NCI-H2081 (cell line): ENCODE data around the gene ATXN7L1.
A peak's percentile ranks its signal among the peaks of the same experiment; 100 is the strongest.
"Not testable (repeated sequence)": the region's sequence is repeated elsewhere in the genome, so short reads cannot be mapped to it uniquely, and the experiment has no call there.

Source experiments
- DNase-seq, 2 experiments: peaks; one replicate each; lab custom pipeline; 2025; lab: John Stamatoyannopoulos, UW

ATXN7L1 gene

DNA sequence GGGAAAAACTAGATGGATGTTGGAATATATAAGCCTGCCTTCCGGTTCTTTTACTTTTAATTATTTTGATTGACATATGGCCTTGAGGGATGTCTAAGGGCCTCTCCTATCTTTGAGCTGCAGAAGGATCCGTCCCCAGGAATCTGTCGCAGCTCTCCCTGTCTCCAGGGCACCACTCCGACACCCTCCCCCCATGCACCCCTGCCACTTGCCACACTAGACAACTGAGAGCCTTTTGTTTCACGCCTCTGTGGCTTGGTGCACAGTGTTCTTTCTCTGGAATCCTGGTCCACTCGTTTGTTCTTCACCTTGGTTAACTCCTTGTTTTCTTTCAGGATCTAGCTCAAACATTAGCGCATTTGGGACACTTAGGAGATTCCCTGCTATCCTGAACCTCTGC is 171.0 kb downstream of the ATXN7L1 start:
- no peak for DNase-seq

DNA sequence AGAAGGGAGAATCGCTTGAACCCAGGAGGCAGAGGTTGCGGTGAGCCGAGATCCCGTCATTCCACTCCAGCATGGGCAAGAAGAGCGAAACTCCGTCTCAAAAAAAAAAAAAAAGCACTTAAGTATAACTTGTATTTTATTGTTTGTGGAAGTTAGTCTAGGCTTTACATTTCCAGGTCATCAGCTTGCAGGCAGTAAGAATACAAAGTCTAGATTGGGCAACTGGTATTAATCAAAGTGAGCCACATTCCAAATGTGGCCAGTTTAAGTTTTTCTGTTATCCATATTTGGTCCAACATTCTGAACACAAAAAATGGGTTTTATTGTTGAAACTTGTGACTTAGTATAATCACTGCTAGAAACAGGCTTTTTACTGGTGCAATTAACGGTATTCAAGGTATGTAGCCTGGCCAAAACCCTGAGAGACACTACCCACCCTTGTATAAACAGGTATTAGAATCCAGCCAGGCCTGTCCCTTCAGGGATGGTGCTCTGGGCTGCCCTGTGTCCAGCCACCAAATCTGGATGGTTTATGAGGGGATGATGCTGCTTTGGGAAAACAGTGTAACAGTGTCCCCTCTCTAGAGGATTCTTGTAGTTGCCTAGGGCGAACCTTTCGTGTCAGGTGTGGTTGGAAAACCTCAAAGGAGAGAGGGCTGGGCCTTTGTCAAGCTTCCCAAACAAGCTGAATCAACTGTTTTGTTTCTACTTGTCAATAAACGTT is 173.0 kb downstream of the ATXN7L1 start:
- no peak for DNase-seq

DNA sequence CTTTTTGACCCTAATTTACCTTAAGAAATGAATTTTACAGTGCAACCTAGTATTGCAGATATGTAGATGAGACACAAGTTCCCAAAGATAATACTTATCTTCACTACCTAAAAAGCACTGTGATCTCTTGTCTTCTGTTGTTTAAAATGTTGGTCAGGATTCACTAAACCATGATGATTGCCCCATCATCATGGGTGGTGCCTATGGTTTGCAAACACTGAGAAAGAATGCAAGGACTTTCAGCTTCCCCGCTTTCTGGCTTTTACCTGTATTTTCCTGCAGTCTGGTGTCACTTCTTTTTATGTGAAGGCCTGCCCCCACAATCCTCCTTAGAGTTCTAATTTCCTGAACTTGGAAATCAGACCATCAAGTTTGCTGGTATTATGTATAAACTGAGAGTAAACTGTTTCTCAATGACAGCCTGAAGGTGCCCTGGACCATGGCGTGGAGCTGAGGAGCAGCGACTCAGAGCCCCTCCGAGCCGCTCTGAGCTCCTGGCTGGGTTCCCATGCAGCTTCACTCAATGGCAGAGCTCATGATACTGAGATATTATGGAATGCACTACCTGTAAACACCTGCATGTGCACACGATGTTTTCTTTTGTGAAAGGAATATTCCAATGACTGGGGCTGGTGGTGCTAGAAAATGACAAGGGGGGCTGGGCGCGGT is 176.7 kb downstream of the ATXN7L1 start:
- no peak for DNase-seq

DNA sequence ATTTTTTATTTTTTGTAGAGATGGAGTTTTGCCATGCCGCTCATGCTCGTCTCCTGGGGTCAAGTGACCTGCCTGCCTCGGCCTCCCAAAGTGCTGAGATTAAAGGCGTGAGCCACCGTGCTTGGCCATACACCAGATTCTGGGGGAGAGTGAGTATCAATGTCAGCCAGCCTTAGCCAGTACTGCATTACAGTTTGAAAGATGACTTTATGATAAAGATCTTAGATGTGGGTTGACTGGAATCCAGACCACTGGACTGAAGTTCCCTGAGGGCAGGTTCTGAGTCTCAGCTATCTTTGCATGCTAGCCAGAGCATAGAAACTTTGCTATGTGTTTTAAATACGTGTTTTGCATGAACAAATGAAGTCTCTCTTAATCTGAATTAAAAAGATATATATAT is 177.9 kb downstream of the ATXN7L1 start:
- no peak for DNase-seq

DNA sequence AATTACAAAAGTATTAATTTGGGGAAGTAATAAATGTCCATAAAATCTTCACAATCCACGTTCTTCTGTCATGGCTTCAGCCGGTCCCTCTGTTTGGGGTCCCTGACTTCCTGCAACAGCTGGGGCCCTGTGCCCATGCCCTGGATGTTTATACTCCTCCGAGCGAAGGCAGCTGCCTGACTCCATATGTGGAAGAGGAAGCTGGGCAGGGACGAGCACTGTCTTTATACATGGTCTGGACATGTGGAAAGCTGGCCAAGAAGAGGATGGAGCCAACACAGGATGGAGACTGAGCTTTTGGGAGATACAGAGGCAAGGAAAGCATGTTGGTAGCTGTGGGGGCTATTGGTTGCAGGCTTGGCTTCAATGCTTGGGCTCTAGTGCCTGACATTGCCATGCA is 178.6 kb downstream of the ATXN7L1 start:
- DNase-seq: no peak

DNA sequence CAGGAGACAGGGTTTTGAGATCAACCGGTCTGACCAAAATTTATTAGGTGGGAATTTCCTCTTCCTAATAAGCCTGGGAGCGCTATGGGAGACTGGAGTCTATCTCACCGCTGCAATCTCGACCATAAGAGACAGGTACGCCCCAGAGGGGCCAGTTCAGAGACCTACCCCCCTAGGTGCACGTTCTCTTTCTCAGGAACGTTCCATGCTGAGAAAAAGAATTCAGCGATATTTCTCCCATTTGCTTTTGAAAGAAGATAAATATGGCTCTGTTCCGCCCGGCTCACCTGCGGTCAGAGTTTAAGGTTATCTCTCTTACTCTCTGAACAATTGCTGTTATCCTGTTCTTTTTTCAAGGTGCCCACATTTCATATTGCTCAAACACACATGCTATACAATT is 179.2 kb downstream of the ATXN7L1 start:
- not testable (repeated sequence) for DNase-seq

DNA sequence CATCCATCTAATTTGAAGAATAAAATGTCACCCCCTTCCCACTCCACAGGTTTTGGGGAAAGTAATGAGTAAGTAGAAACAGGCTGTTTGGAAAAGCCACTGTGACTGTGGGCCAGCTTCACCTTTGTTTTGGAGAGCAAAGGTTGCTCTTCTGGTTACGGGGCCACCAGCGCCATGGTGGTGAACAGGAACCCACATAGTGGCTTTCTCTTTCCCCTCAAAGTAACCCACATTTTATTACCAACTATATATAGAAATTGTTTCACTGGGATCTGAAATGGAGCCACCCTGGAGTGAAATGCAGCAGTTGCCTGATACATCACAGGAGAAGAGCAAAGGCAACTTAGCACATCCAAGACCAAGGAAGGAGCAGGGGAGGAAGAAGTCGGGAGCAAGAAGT is 182.8 kb downstream of the ATXN7L1 start:
- DNase-seq: no peak

DNA sequence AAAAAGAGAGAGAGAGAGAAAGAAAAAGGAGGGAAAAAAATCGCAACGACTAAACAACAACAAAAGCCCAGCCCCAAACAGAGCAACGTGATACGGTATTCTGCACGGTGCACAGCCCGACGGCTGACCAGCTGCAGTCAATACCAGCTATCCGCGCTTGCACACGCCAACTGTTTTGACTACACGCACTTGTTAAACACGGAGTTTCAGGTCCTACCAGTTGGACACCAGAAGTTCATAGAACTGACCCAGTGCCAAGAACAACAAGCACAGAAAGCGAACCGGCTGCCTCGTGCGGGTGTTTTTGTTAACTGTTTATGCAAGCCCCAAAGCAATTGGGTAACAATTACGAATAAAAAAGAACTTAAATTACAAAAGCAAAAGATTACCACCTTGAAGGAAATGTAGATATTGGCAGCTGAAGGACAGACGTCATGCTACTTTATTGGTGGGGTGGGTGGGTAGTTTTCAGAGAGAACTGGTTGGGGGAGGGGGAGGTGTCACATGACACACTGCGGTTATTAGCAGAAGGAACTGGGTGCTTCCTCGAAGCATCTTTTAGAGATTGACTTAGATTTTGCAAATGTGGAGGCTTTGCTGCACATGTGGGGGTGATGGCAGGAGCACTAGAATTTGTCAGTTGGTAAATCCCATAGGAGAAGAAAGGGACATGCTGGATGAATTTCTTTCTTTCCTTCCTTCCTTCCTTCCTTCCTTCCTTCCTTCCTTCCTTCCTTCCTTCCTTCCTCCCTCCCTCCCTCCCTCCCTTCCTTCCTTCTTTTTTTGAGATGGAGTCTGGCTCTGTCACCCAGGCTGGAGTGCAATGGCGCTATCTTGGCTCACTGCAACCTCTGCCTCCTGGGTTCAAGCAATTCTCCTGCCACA is 184.5 kb downstream of the ATXN7L1 start:
- peak; percentile 51 to 73 for DNase-seq

DNA sequence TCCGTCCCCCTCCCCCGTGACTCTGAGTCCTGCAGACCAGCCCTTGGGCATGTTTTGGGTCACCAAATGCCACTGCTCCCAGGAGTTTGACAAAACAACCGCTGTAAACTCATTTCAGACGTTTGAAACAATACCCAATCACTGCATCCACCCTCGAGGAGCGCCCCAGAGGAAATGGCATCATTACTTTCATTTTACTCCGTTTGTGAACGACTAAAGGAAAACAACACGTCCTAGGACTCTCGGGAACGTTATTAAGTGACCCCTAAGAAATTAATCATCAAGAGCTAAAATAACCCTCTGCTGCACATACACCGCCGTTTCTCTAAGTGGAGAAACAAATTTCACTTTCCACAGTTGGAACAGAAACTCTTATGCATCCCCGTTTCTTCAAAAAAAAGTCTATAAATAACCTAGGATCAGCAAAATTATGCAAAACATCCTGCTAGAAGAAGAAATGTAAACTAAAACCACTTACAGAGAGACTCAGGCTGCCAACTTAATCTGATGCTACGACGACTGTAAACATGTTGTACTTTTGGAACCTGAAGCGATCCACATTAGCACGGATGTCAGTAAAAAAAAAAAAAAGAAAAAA is 185.2 kb downstream of the ATXN7L1 start:
- peak in 1 of 2 experiments; percentile 21 for DNase-seq

DNA sequence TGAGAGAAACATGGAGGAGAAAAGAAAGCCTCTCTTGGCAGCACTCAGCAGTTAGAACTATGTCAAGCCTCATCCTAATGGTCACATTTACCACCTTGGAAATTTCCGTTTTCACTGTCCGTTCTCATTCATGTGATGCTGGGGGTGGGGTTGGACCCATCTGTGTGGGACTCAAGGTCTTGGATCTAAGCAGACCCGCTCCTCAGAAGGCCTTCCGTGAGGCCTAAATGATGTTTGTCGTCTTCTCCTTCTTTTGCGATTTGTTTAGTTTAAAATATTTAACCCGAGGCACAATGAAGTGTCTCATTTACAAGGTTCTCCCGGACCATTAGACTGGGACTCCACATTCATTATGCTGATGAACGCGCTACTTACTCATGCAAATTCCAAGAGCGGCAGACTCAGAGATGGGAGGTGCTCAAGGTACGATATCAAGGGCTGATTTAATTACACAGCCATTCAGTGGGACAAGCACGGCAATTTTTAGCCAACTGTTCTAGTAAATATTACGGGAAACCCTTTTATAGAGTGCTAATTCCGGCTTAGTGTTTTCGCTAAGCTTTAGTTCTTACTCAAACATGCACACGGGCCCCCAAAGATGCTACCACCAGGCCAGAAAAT is 186.0 kb downstream of the ATXN7L1 start:
- no peak for DNase-seq

DNA sequence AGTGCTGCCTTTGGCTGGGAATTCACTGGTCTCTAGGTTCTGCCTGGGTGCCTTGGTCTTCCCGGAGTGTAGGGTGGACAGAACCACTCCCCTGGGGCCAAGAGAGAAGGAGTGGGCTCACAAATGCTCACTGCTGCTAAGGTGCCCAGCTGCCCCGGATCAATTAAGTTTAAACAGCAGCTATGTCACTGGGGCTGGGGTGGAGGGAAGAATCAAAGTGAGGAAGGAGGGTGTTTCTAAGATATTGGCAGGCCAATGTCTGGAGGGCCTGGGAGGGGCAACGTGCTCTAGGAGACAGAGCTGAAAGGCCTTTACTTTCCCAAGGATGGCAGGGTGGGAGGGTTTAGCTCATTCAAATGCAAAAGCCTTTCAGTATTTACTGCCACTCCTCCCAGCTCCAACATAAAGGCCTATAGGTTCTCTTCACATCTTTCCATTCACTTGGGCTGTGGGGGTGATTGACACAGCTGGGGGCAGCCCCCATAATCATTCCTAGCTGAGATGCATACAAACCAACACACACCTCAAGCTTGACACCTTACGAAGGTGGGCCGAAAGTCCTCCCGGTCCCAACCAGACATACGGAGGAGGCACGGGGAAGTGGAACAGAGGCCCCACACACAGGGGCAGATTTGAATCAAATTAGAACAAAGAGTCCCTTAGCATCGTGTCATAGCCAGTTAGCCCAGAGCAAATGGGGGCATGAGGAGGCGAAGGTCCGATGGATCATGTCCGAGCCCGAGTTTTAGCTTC is 187.2 kb downstream of the ATXN7L1 start:
- DNase-seq: no peak

DNA sequence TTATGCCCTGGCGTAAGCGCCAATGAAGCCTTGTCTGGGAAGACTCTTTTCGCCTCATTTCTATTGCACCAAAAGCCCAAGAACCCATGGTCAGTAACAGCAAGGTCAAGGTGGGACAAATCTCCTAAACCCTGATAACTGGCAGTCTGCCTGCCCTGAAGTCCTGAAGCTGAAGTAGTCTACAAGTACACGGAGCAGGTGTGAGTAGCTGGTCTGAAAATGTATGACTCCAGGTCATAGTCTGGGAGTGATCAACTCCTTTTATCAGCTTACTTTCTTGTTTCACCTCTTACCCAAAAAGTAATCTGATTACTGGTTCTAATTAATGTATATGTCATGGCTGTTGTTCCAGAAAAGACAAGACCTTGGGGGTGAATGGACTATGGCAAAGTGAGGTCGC is 187.8 kb downstream of the ATXN7L1 start:
- no peak for DNase-seq

DNA sequence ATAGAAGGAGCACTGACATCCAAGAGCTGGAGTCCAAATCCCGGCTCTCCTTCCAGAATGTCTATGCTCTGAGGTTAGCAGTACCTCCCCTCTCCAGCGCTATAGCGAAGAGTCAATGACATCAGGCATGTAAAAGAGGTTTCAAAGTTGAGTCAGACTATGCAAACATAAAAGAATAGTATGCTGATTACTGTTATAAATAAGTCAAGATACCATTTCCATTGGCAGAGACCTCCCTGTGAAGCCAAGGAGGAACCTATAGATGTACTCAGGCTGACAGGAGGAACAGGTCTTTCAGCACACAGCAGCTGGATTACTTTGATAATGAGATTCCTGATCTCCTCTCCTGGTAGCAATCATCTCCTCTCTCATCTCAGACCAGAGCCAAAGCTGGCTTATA is 191.2 kb downstream of the ATXN7L1 start:
- no peak for DNase-seq

DNA sequence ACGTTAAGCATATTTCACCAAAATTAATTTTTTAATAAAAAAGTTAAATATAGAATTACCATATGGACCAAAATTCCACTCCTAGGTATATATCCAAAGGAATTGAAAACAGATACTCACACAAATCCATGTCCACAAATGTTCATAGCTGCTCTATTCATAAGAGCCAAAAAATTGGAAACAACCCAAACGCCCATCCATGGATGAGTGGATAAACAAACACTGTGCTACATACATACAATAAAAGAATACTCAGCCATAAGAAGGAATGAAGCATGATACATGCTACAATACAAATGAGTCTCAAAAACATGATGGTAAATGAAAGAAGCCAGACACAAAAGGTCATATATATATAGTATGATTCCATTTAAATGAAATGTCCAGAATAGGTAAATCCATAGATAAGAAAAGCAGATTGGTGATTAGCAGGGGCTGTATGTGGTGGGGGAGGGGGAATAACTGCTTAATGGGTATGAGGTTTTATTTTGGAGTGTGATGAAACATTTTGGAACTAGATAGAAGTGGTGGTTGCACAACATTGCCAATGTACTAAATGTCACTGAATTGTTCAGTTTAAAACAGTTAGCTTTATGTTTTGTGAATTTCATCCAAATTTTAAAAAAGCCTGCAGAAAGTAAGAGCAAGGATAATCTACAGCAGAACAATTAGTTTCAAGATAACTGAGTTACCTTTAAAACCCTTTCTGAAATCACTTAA is 193.9 kb downstream of the ATXN7L1 start:
- DNase-seq: peak; percentile 53 to 72

DNA sequence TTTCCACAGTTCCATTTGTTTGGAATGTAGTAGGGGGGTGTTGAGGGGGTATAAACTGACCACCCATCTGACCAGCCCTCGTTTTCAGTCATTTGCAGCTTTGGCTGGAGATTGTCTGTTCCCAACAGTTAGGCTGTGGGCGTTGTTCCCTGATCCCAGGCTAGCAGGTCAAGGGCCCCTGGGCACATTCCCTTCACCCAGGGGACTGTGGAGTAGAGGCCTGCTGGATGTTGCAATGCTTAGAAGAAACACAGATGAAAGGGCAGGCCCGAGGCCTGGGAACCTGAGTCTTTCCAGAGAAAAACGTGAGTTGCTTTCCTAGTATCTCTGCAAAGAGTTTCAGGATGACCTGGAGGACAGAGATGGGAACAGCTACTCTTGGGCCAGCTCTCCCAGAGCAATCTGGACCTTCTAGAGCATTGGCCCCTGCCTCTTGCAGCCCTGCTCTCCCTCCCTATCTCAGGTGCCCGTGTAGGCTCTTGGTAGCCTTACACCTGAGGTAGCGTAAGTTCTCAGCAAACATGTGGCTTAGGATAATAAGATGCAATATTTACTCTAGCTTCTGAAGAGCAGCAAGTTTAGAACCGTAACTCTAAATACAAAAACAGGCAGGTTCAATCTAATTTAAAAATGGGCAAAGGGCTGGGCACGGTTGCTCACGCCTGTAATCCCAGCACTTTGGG is 195.8 kb downstream of the ATXN7L1 start:
- DNase-seq: no peak

DNA sequence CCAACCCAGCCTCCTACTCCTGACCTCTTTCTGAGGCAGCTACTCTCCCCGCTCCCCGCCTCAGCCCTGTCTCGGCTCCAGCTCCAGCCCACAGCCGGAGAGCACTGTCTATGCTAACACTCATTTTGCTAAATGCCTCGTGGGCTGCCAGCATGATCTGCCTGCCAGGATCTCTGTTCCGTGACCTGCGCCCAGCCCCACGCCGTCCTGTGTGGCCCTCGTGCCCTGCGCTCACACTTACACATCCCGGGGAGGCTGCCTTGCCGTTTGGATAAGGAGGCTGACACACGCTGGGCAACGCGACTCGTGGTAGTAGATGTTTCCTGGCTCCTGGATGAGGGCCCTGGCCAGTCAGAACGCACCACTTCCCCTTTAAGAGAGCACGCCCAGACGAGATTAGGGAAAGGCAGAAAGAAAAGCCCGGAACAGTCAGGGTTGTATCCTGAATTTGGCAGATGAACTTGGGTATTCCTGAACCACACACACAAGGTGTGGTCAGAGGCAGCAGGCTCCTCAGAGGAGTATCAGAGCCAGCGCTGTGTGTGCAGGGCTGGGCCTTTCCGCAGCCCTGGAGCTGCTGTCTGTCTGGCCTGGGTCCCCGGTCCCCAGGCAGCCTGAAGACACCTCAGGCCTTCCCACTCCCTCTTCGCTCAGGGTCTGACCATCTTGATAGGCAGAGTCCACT is 197.4 kb downstream of the ATXN7L1 start:
- no peak for DNase-seq

DNA sequence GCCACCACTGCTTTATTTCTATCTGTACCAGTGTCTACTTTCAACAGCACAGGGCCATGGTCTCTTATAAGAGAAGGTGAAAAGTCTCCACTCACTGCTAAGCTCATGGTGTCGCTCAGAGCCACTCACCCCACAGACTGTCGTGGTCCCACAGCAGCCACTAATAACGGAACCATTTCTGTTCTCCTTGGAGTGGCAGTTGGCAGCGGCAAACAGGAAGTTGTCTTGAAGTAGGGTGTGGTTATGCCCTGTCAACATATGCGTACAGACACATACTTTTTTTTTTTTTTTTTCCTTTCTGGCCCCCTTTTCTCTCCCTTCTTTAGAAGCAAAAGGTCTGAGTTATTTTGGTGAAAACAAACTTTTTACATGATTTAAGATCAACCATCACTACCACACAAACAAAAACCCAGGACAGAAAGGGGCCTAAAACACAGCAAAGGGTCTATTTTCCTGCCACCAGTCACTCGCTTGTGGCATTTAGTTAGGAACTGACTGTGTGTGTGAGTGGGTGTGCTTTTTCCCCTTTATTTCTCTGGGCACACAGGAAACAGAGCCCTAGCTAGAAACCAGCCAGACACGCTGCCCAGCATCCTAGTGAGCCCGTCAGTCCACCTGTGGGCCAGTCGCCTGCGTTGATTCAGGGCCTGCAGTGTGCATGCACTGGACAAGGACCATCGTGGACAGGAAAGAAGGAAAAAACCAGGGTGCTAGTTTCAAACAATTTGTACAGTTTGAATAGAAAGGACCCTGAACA is 198.4 kb downstream of the ATXN7L1 start:
- no peak for DNase-seq

DNA sequence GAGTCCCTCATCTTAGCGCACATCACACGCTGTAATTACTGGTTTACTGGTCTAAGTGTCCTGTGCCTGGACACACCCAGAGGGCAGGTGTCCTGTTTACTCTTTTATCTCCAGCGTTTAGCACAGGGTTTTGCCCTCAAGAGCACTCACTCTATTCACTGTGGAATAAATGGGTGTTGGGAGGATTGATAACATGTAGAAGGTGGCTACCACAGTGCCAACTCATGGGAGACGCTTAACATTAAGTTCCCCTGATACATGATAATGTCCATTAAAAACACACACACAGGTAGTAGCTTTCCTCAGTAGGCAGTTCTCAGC is 199.0 kb downstream of the ATXN7L1 start:
- no peak for DNase-seq

DNA sequence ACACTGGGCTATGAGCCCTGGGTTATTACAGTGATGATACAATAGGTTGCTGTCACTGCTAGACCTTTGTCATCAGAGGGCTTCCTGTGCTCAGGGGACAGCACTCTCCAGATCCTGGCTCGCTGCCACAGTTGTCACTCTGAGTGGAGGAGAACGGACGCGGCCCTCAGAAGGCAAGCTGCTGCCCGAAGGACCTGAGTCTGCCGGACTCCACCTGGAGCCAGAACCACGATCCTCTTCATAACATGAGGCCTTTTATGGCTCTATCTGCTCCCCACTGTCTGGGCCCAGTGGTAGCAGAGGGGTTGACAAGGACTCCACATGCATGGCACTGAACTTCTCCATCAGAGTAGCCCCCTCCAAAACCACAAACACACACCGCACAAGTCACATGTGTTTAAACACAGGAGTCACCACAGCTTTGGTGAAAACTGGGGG is 200.4 kb downstream of the ATXN7L1 start:
- peak; percentile 22 to 73 for DNase-seq
